A549 (cell line): ENCODE results near the gene PARD3B.

ENCODE experiments used
- BHLHE40 ChIP-seq: IDR thresholded peaks from 2 replicates; pipeline ENCODE4 v1.6.1; 2012; ENCODE audit warnings: low read depth, low read length, inconsistent platforms
- CEBPB ChIP-seq, 2 experiments: fragments of >200 bp in 1 of 2; sonication (Bioruptor Twin) in 1 of 2; formaldehyde crosslinking in 1 of 2; IDR thresholded peaks; 2 replicates each; pipeline ENCODE4 v1.6.1; 2012 to 2016
- EP300 ChIP-seq, 2 experiments: fragments of >200 bp; sonication (Bioruptor Twin); formaldehyde crosslinking; IDR thresholded peaks; 2 replicates in 1 of 2; 3 replicates in 1 of 2; pipeline ENCODE4 v1.6.1; 2016 to 2017
- HDAC2 ChIP-seq: fragments of 200-600 bp; sonication (generic); IDR thresholded peaks from 2 replicates; pipeline ENCODE4 v1.6.1; 2016
- MAFK ChIP-seq: fragments of 450-650 bp; IDR thresholded peaks from 2 replicates; pipeline ENCODE4 v1.6.1; 2014; ENCODE audit not compliant: partially characterized antibody
- MAX ChIP-seq: IDR thresholded peaks from 2 replicates; pipeline ENCODE4 v1.6.1; 2012
- MYC ChIP-seq: IDR thresholded peaks from 2 replicates; pipeline ENCODE4 v1.6.1; 2012; ENCODE audit warnings: mild to moderate bottlenecking, inconsistent platforms, low read length, improper control_type of control experiment, borderline replicate concordance
- NFE2L2 ChIP-seq: fragments of 150-350 bp; conservative IDR thresholded peaks from 2 replicates; pipeline ENCODE4 v1.6.1; 2014; ENCODE audit warnings: low read length
- POLR2A ChIP-seq: IDR thresholded peaks from 2 replicates; pipeline ENCODE4 v1.6.1; 2012; ENCODE audit warnings: mild to moderate bottlenecking, low read length
- SMC3 ChIP-seq: fragments of >200 bp; sonication (Bioruptor Twin); formaldehyde crosslinking; IDR thresholded peaks from 3 replicates; pipeline ENCODE4 v1.6.1; 2018; ENCODE audit warnings: inconsistent platforms
- TF ChIP-seq, protein P1 (sequence below): fragments of >200 bp; sonication (Bioruptor Twin); formaldehyde crosslinking; IDR thresholded peaks from 3 replicates; pipeline ENCODE4 v1.5.1; 2016
- TF ChIP-seq, protein P2 (sequence below): fragments of 200-600 bp; sonication (generic); IDR thresholded peaks from 2 replicates; pipeline ENCODE4 v1.6.1; 2016; ENCODE audit warnings: antibody characterized with exemption, mild to moderate bottlenecking, moderate library complexity

GRCh38 chr2:205614965-205615364 lies 1069.7 kb downstream of the PARD3B start:
- TF ChIP-seq SMC3: no peak
- TF ChIP-seq MYC: no peak
- TF ChIP-seq, protein P1, sequence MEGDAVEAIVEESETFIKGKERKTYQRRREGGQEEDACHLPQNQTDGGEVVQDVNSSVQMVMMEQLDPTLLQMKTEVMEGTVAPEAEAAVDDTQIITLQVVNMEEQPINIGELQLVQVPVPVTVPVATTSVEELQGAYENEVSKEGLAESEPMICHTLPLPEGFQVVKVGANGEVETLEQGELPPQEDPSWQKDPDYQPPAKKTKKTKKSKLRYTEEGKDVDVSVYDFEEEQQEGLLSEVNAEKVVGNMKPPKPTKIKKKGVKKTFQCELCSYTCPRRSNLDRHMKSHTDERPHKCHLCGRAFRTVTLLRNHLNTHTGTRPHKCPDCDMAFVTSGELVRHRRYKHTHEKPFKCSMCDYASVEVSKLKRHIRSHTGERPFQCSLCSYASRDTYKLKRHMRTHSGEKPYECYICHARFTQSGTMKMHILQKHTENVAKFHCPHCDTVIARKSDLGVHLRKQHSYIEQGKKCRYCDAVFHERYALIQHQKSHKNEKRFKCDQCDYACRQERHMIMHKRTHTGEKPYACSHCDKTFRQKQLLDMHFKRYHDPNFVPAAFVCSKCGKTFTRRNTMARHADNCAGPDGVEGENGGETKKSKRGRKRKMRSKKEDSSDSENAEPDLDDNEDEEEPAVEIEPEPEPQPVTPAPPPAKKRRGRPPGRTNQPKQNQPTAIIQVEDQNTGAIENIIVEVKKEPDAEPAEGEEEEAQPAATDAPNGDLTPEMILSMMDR: no peak
- no peak for TF ChIP-seq CEBPB (IDR thresholded peaks at IDR 0.05)
- TF ChIP-seq MAFK: no peak
- TF ChIP-seq POLR2A: no peak
- no peak for TF ChIP-seq BHLHE40
- no peak for TF ChIP-seq HDAC2
- TF ChIP-seq EP300 (IDR thresholded peaks at IDR 0.05): no peak
- TF ChIP-seq, protein P2, sequence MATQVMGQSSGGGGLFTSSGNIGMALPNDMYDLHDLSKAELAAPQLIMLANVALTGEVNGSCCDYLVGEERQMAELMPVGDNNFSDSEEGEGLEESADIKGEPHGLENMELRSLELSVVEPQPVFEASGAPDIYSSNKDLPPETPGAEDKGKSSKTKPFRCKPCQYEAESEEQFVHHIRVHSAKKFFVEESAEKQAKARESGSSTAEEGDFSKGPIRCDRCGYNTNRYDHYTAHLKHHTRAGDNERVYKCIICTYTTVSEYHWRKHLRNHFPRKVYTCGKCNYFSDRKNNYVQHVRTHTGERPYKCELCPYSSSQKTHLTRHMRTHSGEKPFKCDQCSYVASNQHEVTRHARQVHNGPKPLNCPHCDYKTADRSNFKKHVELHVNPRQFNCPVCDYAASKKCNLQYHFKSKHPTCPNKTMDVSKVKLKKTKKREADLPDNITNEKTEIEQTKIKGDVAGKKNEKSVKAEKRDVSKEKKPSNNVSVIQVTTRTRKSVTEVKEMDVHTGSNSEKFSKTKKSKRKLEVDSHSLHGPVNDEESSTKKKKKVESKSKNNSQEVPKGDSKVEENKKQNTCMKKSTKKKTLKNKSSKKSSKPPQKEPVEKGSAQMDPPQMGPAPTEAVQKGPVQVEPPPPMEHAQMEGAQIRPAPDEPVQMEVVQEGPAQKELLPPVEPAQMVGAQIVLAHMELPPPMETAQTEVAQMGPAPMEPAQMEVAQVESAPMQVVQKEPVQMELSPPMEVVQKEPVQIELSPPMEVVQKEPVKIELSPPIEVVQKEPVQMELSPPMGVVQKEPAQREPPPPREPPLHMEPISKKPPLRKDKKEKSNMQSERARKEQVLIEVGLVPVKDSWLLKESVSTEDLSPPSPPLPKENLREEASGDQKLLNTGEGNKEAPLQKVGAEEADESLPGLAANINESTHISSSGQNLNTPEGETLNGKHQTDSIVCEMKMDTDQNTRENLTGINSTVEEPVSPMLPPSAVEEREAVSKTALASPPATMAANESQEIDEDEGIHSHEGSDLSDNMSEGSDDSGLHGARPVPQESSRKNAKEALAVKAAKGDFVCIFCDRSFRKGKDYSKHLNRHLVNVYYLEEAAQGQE: no peak
- TF ChIP-seq MAX: no peak
- no peak for TF ChIP-seq NFE2L2
